GM12874 (cell line): Measurements from ENCODE around the gene TBX4.

Source experiments
- CTCF ChIP-seq: IDR thresholded peaks from 2 replicates; pipeline ENCODE4 v1.5.1; 2011; ENCODE audit warnings: low read depth, mild to moderate bottlenecking, control low read depth, low read length, moderate library complexity; ENCODE audit not compliant: insufficient read depth

TBX4 gene

GRCh38 chr17:61484174-61484573 is 32.0 kb downstream of the TBX4 start:
- TF ChIP-seq CTCF, result no peak

GRCh38 chr17:61485067-61485775 is 33.0 kb downstream of the TBX4 start:
- no peak for TF ChIP-seq CTCF

- TF ChIP-seq CTCF, result no peak
Observed at GRCh38 chr17:61486135-61487120, 34.2 kb downstream of the TBX4 start.

GRCh38 chr17:61487161-61487988 is 35.2 kb downstream of the TBX4 start:
- TF ChIP-seq CTCF, result no peak

- no peak for TF ChIP-seq CTCF
Observed at GRCh38 chr17:61487989-61488595, 35.9 kb downstream of the TBX4 start.

GRCh38 chr17:61488878-61489718 is 36.9 kb downstream of the TBX4 start:
- no peak for TF ChIP-seq CTCF
